Neural cell (in vitro differentiated cells): ENCODE measurements around the gene ITGA5. TPM values are rescaled to one million over a fixed set of nuclear protein-coding genes. Genes with fewer than 3 reads are reported as not detected.

ENCODE experiments used
- H2AFZ ChIP-seq: fragments of 200-600, 300-800 bp; sonication (generic), shearing (Covaris generic); 2 replicates; pipeline ENCODE4 v1.6.0; 2014; ENCODE audit warnings: low read depth, mild to moderate bottlenecking, antibody characterized with exemption, low read length, moderate library complexity
- H3F3A ChIP-seq: fragments of 200-600 bp; shearing (Covaris generic); 2 replicates; pipeline ENCODE4 v1.6.1; 2016; ENCODE audit warnings: mild to moderate bottlenecking, moderate library complexity, mixed read lengths, antibody characterized with exemption, low read length; ENCODE audit not compliant: insufficient read depth, poor library complexity, severe bottlenecking
- H3K27ac ChIP-seq: fragments of 200-600, 300-800 bp; sonication (generic), shearing (Covaris generic); 2 replicates; pipeline ENCODE4 v1.5.1; 2014; ENCODE audit warnings: mild to moderate bottlenecking, low read length, moderate library complexity
- H3K27me3 ChIP-seq: fragments of 300-800, 200-600 bp; sonication (generic), shearing (Covaris generic); 2 replicates; pipeline ENCODE4 v1.6.0; 2014; ENCODE audit warnings: mild to moderate bottlenecking, low read depth, low read length, moderate library complexity; ENCODE audit not compliant: insufficient read depth
- H3K36me3 ChIP-seq: fragments of 300-800, 200-600 bp; sonication (generic), shearing (Covaris generic); 2 replicates; pipeline ENCODE4 v1.5.1; 2014; ENCODE audit warnings: mild to moderate bottlenecking, antibody characterized with exemption, low read length, moderate library complexity; ENCODE audit not compliant: insufficient read depth
- H3K4me2 ChIP-seq: fragments of 300-800, 200-600 bp; sonication (generic), shearing (Covaris generic); 2 replicates; pipeline ENCODE4 v1.6.0; 2014; ENCODE audit warnings: mild to moderate bottlenecking, low read length
- H3K4me3 ChIP-seq: fragments of 300-800, 200-600 bp; sonication (generic), shearing (Covaris generic); 2 replicates; pipeline ENCODE4 v1.5.1; 2014; ENCODE audit warnings: mild to moderate bottlenecking, low read length, moderate library complexity
- H3K79me2 ChIP-seq: fragments of 200-600 bp; shearing (Covaris generic); replicated peaks from 2 replicates; pipeline ENCODE4 v1.6.0; 2014; ENCODE audit warnings: mild to moderate bottlenecking, low read length, moderate library complexity; ENCODE audit not compliant: insufficient read depth
- H3K9ac ChIP-seq: fragments of 300-800, 200-600 bp; sonication (generic), shearing (Covaris generic); 2 replicates; pipeline ENCODE4 v1.6.1; 2016; ENCODE audit warnings: mild to moderate bottlenecking, low read length, mixed read lengths
- H3K9me2 ChIP-seq: fragments of 200-600 bp; shearing (Covaris generic); 2 replicates; pipeline ENCODE4 v1.6.1; 2016; ENCODE audit warnings: mild to moderate bottlenecking, low read length, mixed read lengths; ENCODE audit not compliant: insufficient read depth
- H3K9me3 ChIP-seq: fragments of 200-600, 300-800 bp; sonication (generic), shearing (Covaris generic); 2 replicates; pipeline ENCODE4 v1.6.1; 2016; ENCODE audit warnings: mild to moderate bottlenecking, mixed run types, low read length, moderate library complexity, mixed read lengths
- H4K20me1 ChIP-seq: fragments of 200-600 bp; shearing (Covaris generic); 2 replicates; pipeline ENCODE4 v1.6.1; 2016; ENCODE audit warnings: mild to moderate bottlenecking, mixed run types; ENCODE audit not compliant: insufficient read depth
- EP300 ChIP-seq: fragments of 450-650 bp; conservative IDR thresholded peaks from 2 replicates; pipeline ENCODE4 v1.6.1; 2014; ENCODE audit warnings: antibody characterized with exemption, mild to moderate bottlenecking, moderate library complexity; ENCODE audit not compliant: poor library complexity, severe bottlenecking
- EZH2 ChIP-seq: fragments of 200-600, 300-800 bp; shearing (Covaris generic), sonication (generic); IDR thresholded peaks from 2 replicates; pipeline ENCODE4 v1.6.1; 2014; ENCODE audit warnings: antibody characterized with exemption, low read length, borderline replicate concordance, mild to moderate bottlenecking; ENCODE audit not compliant: insufficient read depth, poor library complexity, severe bottlenecking
- MXI1 ChIP-seq: fragments of 450-650 bp; conservative IDR thresholded peaks from 2 replicates; pipeline ENCODE4 v1.6.1; 2014; ENCODE audit warnings: antibody characterized with exemption, mild to moderate bottlenecking; ENCODE audit not compliant: poor library complexity, severe bottlenecking
- POLR2AphosphoS5 ChIP-seq: IDR thresholded peaks from 2 replicates; pipeline ENCODE4 v1.6.1; 2012
- RAD21 ChIP-seq: fragments of 450-650 bp; conservative IDR thresholded peaks from 2 replicates; pipeline ENCODE4 v1.6.1; 2014; ENCODE audit warnings: antibody characterized with exemption, mild to moderate bottlenecking, moderate library complexity
- SMC3 ChIP-seq: fragments of 450-650 bp; conservative IDR thresholded peaks from 2 replicates; pipeline ENCODE4 v1.6.1; 2014; ENCODE audit warnings: antibody characterized with exemption, mild to moderate bottlenecking, moderate library complexity; ENCODE audit not compliant: poor library complexity
- TAF1 ChIP-seq: IDR thresholded peaks from 2 replicates; pipeline ENCODE4 v1.6.1; 2012; ENCODE audit warnings: low read depth
- polyA plus RNA-seq: library from polyadenylated mRNA; depleted of rRNA; stranded (reverse); fragments of >200 nt; gene quantifications from 2 replicates; pipeline ENCODE4 v1.2.3, GENCODE V29; 2014
- TF ChIP-seq, protein P1 (sequence below): fragments of 450-650 bp; IDR thresholded peaks from 2 replicates; pipeline ENCODE4 v1.5.1; 2014; ENCODE audit warnings: antibody characterized with exemption, mild to moderate bottlenecking, moderate library complexity; ENCODE audit not compliant: poor library complexity, severe bottlenecking
- TF ChIP-seq, protein P2 (sequence below): IDR thresholded peaks from 2 replicates; pipeline ENCODE4 v1.6.1; 2012; ENCODE audit warnings: borderline replicate concordance

The ITGA5 gene
- polyA plus RNA-seq, 1 donor from 2014 or later, result not detected

DNA sequence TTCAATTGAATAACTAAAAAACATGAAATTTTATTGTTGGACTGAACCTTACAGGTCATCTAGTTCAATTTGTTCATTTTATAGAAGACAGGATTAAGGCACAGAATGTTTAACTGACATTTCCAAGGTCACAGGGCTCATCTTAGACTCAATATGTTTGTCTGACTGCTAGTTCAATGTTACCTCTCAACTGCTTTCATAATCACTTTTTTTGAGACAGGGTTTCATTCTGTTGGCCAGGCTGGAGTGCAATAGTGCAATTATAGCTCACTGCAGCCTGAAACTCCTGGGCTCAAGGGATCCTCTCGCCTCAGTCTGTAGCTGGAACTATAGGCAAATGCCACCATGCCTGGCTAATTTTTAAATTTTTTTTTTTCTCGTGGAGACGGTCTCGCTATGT is 24.4 kb upstream of the ITGA5 start:
- Histone ChIP-seq H2AFZ (no peak overlapping the region), H3K9me2 (no peaks in the 10 kb centered on the region), H3K4me2 (no peak overlapping the region), H3K27me3 (no peaks in the 10 kb centered on the region), H4K20me1 (no peaks in the 10 kb centered on the region), H3K9me3 (no peaks in the 10 kb centered on the region), H3K36me3 (no peaks in the 10 kb centered on the region), H3K4me3 (no peak overlapping the region), H3K79me2 (no peaks in the 10 kb centered on the region), H3F3A (no peaks in the 10 kb centered on the region), H3K27ac (no peak overlapping the region), H3K9ac (no peak overlapping the region)
- TF ChIP-seq EP300, result no peak
- TF ChIP-seq POLR2AphosphoS5, result no peak
- TF ChIP-seq, protein P1, sequence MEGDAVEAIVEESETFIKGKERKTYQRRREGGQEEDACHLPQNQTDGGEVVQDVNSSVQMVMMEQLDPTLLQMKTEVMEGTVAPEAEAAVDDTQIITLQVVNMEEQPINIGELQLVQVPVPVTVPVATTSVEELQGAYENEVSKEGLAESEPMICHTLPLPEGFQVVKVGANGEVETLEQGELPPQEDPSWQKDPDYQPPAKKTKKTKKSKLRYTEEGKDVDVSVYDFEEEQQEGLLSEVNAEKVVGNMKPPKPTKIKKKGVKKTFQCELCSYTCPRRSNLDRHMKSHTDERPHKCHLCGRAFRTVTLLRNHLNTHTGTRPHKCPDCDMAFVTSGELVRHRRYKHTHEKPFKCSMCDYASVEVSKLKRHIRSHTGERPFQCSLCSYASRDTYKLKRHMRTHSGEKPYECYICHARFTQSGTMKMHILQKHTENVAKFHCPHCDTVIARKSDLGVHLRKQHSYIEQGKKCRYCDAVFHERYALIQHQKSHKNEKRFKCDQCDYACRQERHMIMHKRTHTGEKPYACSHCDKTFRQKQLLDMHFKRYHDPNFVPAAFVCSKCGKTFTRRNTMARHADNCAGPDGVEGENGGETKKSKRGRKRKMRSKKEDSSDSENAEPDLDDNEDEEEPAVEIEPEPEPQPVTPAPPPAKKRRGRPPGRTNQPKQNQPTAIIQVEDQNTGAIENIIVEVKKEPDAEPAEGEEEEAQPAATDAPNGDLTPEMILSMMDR, result no peak

DNA sequence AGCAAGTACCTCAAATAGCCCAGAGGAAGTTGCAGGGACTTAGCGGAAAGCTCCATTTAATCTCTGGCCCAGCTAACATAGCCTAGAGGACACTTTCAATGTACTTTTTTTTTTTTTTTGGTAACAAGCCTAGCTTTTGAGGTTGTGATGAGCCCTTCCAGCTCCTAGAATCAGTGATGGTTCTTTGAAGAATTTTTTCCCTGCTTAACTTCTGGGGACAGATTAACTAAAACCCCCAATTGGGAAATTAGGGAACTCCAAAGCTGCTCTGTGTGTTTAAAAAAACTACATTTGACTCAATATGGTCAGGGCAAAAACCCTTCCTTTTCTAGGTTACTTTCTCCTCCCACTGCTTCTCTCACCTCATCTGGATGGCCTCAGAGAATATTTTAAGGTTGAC is 23.9 kb upstream of the ITGA5 start:
- Histone ChIP-seq H3K9me3 (no peaks in the 10 kb centered on the region), H3K36me3 (no peaks in the 10 kb centered on the region), H3F3A (no peaks in the 10 kb centered on the region), H3K4me2 (no peak overlapping the region), H2AFZ (no peak overlapping the region), H3K27ac (no peak overlapping the region), H3K9me2 (no peaks in the 10 kb centered on the region), H4K20me1 (no peaks in the 10 kb centered on the region), H3K4me3 (no peak overlapping the region), H3K9ac (no peak overlapping the region), H3K27me3 (no peaks in the 10 kb centered on the region), H3K79me2 (no peaks in the 10 kb centered on the region)
- TF ChIP-seq POLR2AphosphoS5 (no peak), EZH2 (no peak), EP300 (no peak), TAF1 (no peak), RAD21 (no peak), MXI1 (no peak), SMC3 (no peak)
- TF ChIP-seq, protein P2, sequence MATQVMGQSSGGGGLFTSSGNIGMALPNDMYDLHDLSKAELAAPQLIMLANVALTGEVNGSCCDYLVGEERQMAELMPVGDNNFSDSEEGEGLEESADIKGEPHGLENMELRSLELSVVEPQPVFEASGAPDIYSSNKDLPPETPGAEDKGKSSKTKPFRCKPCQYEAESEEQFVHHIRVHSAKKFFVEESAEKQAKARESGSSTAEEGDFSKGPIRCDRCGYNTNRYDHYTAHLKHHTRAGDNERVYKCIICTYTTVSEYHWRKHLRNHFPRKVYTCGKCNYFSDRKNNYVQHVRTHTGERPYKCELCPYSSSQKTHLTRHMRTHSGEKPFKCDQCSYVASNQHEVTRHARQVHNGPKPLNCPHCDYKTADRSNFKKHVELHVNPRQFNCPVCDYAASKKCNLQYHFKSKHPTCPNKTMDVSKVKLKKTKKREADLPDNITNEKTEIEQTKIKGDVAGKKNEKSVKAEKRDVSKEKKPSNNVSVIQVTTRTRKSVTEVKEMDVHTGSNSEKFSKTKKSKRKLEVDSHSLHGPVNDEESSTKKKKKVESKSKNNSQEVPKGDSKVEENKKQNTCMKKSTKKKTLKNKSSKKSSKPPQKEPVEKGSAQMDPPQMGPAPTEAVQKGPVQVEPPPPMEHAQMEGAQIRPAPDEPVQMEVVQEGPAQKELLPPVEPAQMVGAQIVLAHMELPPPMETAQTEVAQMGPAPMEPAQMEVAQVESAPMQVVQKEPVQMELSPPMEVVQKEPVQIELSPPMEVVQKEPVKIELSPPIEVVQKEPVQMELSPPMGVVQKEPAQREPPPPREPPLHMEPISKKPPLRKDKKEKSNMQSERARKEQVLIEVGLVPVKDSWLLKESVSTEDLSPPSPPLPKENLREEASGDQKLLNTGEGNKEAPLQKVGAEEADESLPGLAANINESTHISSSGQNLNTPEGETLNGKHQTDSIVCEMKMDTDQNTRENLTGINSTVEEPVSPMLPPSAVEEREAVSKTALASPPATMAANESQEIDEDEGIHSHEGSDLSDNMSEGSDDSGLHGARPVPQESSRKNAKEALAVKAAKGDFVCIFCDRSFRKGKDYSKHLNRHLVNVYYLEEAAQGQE, result no peak
- TF ChIP-seq, protein P1, result no peak
